ENCODE measurements around the gene GLUD1. TPM values are rescaled to one million over a fixed set of nuclear protein-coding genes. Genes with fewer than 3 reads are reported as not detected.
"Not testable (repeated sequence)": the region's sequence is repeated elsewhere in the genome, so short reads cannot be mapped to it uniquely, and the experiment has no call there.

GLUD1 gene
- total and polyA plus RNA-seq, 2 experiments from 2014 or later: 178 to 698 TPM

DNA sequence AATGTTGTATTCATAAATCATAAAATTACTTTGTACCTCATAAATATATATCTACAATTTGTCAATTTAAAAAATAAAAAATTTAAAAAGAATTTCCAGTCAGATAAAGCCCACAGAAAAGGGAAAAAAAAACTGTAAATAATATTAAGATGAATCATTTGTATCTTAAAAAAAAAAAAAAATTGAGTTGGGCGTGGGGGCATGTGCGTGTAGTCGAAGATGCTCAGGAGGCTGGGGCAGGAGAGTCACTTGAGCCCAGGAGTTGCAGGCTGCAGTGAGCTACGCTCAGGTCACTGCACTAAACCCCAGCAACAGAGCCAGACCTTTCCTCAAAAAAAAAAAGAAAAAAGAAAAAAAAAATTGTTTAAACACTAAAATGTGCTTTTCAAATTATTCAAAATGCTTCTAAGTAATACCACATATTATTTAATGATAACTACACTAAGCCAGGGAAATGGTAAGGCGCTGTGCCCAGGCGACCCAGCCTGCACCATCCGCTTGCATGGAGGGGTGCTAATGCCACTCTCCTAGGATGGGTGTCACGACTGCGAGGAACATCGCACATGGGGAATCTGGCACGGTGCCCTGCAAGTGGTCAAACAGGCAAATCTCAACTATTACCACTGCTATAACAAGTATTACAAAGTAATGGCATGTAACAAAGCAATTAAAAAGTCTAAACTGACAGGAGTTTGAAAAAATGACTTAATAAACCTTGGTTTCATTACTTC is 15.4 kb downstream of the GLUD1 start:
- H3K79me2 ChIP-seq: peaks cover 57% of the 10 kb centered on the region
- TF ChIP-seq EZH2phosphoT487 (IDR thresholded peaks at IDR 0.05; ENCODE audit: low read depth, severe bottlenecking, unreplicated experiment) (no peak), EZH2 (IDR thresholded peaks at IDR 0.05; ENCODE audit: borderline replicate concordance) (no peak), CTCF (IDR thresholded peaks at IDR 0.05; ENCODE audit: poor library complexity) (no peak)
- 86% methylated on average over 11 of the region's 11 CpGs for whole genome bisulfite sequencing (ENCODE audit: low lambda C conversion rate, missing lambda C conversion rate)

DNA sequence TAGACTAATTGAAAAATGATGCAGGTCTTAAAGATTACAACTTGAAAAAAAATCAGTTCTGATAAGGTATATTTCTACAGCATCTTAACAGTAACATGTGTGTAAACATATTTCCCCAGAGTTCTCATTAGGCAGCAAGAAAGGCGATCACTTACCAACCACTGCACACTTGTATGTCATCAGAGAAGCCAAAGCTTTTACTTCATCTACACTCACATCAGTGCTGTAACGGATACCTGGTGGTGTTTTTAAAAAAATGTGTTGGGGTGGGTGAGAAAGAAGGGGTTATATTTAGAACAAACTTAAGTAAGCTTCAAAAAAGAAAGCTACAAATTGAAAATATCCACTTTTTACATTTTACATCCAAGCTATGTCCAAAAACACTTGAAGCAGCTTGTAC is 18.2 kb downstream of the GLUD1 start:
- not testable (repeated sequence) for H3K9me3 ChIP-seq (ENCODE audit: low read depth); H3K4me1 ChIP-seq (ENCODE audit: insufficient read depth); H4K20me1 ChIP-seq (ENCODE audit: insufficient read depth, poor library complexity, severe bottlenecking); H3K27ac ChIP-seq; H3K4me2 ChIP-seq; H3K27me3 ChIP-seq; H3K4me3 ChIP-seq; H2AFZ ChIP-seq; H3K9me2 ChIP-seq (replicated peaks; ENCODE audit: insufficient read depth); H3K36me3 ChIP-seq (replicated peaks; ENCODE audit: insufficient read depth, low read depth); DNase-seq (ENCODE audit: low spot score)
- peaks cover 45% of the 10 kb centered on the region for H3K79me2 ChIP-seq
- WGBS (ENCODE audit: low lambda C conversion rate, missing lambda C conversion rate): 90% methylated on average over 2 of the region's 2 CpGs

More for the DNA sequence above, 15.4 kb downstream of the GLUD1 start:
- Histone ChIP-seq H3K36me3 (replicated peaks; ENCODE audit: insufficient read depth, low read depth) (no peaks in the 10 kb centered on the region), H3K27ac (no peak overlapping the region), H3K4me3 (no peak overlapping the region), H3K9me3 (ENCODE audit: low read depth) (no peaks in the 10 kb centered on the region), H3K27me3 (no peaks in the 10 kb centered on the region), H3K9me2 (replicated peaks; ENCODE audit: insufficient read depth) (no peaks in the 10 kb centered on the region), H4K20me1 (ENCODE audit: insufficient read depth, poor library complexity, severe bottlenecking) (peaks cover 3% of the 10 kb centered on the region), H2AFZ (no peak overlapping the region), H3K4me1 (ENCODE audit: insufficient read depth) (peaks cover 15% of the 10 kb centered on the region), H3K4me2 (no peak overlapping the region)
- DNase-seq (ENCODE audit: low spot score): no peak

- Histone ChIP-seq H3K79me2 (peaks cover 32% of the 10 kb centered on the region), H3K9me3 (ENCODE audit: low read depth) (no peaks in the 10 kb centered on the region), H3K27me3 (no peaks in the 10 kb centered on the region), H3K9me2 (replicated peaks; ENCODE audit: insufficient read depth) (no peaks in the 10 kb centered on the region), H4K20me1 (ENCODE audit: insufficient read depth, poor library complexity, severe bottlenecking) (no peaks in the 10 kb centered on the region), H3K4me3 (no peak overlapping the region), H3K4me1 (ENCODE audit: insufficient read depth) (no peaks in the 10 kb centered on the region), H3K4me2 (no peak overlapping the region), H2AFZ (no peak overlapping the region), H3K27ac (no peak overlapping the region), H3K36me3 (replicated peaks; ENCODE audit: insufficient read depth, low read depth) (no peaks in the 10 kb centered on the region)
- DNase-seq (ENCODE audit: low spot score): no peak
- 46% methylated on average over 2 of the region's 2 CpGs for WGBS (ENCODE audit: low lambda C conversion rate, missing lambda C conversion rate)
- TF ChIP-seq EZH2phosphoT487 (IDR thresholded peaks at IDR 0.05; ENCODE audit: low read depth, severe bottlenecking, unreplicated experiment) (no peak), EZH2 (IDR thresholded peaks at IDR 0.05; ENCODE audit: borderline replicate concordance) (no peak), CTCF (IDR thresholded peaks at IDR 0.05; ENCODE audit: poor library complexity) (no peak)
These were observed 22.2 kb downstream of the GLUD1 start for GRCh38 chr10:87072449-87072848.

DNA sequence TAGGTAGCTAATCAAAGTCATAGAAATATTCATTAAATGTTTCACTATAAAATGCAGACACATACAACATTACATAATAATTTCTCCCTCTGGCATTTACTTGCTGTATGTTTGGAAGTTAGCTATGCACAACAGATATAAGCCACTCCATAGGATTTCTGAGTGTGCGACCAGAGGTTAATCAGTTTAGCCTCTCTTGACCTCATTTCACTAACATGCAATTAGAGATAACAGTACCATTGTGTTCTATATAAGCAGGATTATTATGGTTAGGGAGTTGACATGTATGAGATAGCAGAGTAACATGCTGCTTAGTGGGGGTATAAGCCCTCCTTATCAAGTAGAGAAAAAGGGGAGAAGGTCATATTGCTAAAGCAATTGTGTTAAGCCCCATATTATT is 26.4 kb downstream of the GLUD1 start:
- WGBS (ENCODE audit: low lambda C conversion rate, missing lambda C conversion rate): 88% methylated on average over 1 of the region's 1 CpG
- no peak for DNase-seq (ENCODE audit: low spot score)
- no peak overlapping the region for H3K27ac ChIP-seq
- TF ChIP-seq EZH2phosphoT487 (IDR thresholded peaks at IDR 0.05; ENCODE audit: low read depth, severe bottlenecking, unreplicated experiment) (no peak), CTCF (IDR thresholded peaks at IDR 0.05; ENCODE audit: poor library complexity) (no peak), EZH2 (IDR thresholded peaks at IDR 0.05; ENCODE audit: borderline replicate concordance) (no peak)
- H3K4me1 ChIP-seq (ENCODE audit: insufficient read depth): peaks cover 4% of the 10 kb centered on the region
- peaks cover 14% of the 10 kb centered on the region for H3K79me2 ChIP-seq
- no peaks in the 10 kb centered on the region for H3K9me2 ChIP-seq (replicated peaks; ENCODE audit: insufficient read depth)
- H3K4me3 ChIP-seq: no peak overlapping the region
- H3K36me3 ChIP-seq (replicated peaks; ENCODE audit: insufficient read depth, low read depth): no peaks in the 10 kb centered on the region
- no peak overlapping the region for H2AFZ ChIP-seq
- H3K27me3 ChIP-seq: no peaks in the 10 kb centered on the region
- H3K4me2 ChIP-seq: no peak overlapping the region
- no peaks in the 10 kb centered on the region for H4K20me1 ChIP-seq (ENCODE audit: insufficient read depth, poor library complexity, severe bottlenecking)
- H3K9me3 ChIP-seq (ENCODE audit: low read depth): no peaks in the 10 kb centered on the region
